COLO668 (cell line): Measurements from ENCODE around the gene ABHD14A.
A peak's percentile ranks its signal among the peaks of the same experiment; 100 is the strongest.

Experiments
- DNase-seq: peaks from one replicate; lab custom pipeline; 2025; ENCODE audit not compliant: unreplicated experiment; lab: John Stamatoyannopoulos, UW

Gene ABHD14A

DNA sequence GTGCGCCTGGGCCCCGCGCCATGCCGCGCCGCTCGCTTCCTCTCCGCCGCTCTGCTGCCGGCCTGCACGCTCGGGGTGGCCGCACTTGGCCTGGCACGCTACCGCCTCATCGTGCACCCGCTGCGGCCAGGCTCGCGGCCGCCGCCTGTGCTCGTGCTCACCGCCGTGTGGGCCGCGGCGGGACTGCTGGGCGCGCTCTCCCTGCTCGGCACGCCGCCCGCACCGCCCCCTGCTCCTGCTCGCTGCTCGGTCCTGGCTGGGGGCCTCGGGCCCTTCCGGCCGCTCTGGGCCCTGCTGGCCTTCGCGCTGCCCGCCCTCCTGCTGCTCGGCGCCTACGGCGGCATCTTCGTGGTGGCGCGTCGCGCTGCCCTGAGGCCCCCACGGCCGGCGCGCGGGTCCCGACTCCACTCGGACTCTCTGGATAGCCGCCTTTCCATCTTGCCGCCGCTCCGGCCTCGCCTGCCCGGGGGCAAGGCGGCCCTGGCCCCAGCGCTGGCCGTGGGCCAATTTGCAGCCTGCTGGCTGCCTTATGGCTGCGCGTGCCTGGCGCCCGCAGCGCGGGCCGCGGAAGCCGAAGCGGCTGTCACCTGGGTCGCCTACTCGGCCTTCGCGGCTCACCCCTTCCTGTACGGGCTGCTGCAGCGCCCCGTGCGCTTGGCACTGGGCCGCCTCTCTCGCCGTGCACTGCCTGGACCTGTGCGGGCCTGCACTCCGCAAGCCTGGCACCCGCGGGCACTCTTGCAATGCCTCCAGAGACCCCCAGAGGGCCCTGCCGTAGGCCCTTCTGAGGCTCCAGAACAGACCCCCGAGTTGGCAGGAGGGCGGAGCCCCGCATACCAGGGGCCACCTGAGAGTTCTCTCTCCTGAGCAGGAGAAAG, 18.7 kb upstream of the ABHD14A start:
- no peak for DNase-seq

- no peak for DNase-seq
Observed at GRCh38 chr3:51957520-51958205, 17.2 kb upstream of the ABHD14A start.

GRCh38 chr3:51958603-51959521, 16.0 kb upstream of the ABHD14A start:
- DNase-seq, result no peak

GRCh38 chr3:51959651-51960050, 15.2 kb upstream of the ABHD14A start:
- no peak for DNase-seq

- DNase-seq, result no peak
Observed at GRCh38 chr3:51960386-51960785, 14.5 kb upstream of the ABHD14A start.

DNA sequence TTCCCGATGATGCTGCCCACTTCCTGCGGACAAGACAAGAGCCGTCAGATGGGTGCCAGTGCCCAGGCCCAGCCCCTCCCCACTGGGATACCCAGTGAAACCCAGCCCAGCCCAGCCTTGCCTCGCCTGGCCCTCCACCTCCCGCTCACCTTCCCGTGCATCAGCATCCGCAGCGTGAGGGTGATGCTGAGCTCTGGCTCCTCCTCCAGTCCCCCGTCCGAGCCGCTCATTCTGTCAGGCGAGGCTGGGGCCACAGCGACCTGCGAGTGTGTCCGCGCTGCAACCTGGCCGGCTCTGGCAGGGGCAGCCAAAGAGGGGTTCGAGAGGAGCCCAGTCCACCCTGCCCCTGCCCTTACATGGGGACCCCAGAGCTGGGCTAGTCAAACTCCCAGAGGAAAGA, 13.9 kb upstream of the ABHD14A start:
- no peak for DNase-seq

DNA sequence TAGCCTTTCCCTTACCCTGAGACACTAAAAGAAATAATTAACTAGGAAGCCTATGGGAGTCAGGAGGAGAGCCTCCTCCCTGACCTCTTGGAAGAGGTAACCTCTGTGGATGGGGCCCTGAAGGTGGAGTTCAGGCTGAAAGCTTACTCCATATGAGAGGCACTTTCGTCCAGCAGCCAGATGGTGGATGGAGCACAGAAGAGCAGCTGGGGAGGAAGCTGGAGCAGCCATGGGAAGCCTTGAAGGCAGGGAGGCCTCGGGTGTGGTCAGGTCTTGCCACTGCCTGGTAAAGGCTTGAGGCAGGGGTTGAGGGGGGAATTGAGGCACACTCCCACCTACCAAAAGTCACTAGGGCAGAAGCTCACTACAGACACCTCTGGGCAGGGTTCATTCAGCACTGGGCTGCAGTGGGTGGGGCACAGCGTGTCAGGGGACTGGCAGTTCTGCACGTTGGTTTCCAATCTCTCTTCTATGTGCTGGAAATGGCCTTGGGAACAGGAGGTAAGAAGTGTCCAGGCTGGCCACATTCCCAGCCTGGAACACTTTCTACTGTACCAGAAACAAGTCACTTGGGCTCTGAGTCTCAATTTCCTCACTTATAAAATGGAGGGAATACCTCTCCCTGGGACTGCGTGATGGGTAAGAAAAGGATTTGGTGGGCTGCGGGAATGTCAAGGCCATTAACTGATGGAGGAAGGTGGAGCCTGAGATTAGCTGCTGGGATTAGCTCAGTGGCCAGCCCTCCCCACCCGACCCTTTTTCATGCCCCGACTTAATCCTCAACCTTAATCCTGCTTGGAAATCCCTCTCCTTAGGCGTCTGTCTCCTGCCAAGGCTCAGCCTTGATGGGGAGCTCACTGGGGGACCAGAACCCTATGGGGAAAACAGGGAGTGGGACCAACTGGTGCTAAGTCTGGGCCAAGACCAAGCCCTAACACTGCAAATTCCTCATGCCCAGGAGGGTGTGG, 13.0 kb upstream of the ABHD14A start:
- no peak for DNase-seq

- no peak for DNase-seq
Observed at GRCh38 chr3:51962854-51963530, 11.9 kb upstream of the ABHD14A start.

DNA sequence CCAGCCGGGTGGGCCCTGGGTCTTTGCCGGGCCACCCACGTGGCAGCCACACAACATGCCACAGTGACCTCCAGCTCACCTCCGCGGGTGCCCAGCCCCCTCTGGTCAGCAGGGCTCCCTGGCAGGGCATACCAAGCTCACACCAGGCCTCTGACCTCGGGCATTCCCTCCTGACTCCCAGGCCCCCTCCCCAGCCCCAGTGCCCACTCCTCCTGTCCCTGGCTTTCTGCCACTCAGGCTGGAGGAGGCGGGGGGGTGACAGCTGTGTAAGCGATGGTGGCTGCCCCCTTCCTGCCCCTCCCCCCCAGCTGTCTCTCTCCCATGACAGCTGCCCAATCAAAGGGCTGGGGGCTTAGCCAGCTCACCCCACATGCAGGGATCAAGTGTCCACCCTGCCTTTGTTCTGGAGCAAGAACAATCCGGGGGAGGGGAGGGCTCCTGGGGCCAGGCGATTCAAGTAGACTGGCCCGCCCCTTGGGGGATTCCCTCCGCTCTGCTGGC, 10.9 kb upstream of the ABHD14A start:
- DNase-seq, result peak; percentile 70

DNA sequence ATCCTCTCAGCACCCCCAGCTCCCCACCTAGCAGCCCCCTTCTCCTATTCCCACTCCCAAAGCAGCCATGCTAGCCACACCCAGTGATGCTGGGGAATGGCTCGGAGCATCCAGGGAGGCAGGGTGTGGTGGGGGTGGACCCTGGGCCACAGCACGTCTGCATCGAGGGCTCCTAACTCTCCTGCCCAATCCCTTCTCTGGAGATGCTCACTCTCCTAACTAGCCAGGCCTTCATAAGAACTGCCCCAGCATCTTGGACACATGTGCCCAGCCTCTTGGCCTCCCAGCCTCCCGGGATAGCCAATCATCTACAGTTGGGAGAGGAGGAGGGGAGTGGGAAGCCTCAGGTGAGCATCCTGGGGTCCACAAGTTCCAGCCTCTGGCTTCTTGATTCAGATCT, 10.3 kb upstream of the ABHD14A start:
- no peak for DNase-seq

GRCh38 chr3:51966016-51966415, 8.8 kb upstream of the ABHD14A start:
- DNase-seq, result no peak

GRCh38 chr3:51966486-51966885, 8.4 kb upstream of the ABHD14A start:
- DNase-seq, result peak; percentile 18

GRCh38 chr3:51966922-51967383, 7.9 kb upstream of the ABHD14A start:
- DNase-seq, result peak; percentile 30

DNA sequence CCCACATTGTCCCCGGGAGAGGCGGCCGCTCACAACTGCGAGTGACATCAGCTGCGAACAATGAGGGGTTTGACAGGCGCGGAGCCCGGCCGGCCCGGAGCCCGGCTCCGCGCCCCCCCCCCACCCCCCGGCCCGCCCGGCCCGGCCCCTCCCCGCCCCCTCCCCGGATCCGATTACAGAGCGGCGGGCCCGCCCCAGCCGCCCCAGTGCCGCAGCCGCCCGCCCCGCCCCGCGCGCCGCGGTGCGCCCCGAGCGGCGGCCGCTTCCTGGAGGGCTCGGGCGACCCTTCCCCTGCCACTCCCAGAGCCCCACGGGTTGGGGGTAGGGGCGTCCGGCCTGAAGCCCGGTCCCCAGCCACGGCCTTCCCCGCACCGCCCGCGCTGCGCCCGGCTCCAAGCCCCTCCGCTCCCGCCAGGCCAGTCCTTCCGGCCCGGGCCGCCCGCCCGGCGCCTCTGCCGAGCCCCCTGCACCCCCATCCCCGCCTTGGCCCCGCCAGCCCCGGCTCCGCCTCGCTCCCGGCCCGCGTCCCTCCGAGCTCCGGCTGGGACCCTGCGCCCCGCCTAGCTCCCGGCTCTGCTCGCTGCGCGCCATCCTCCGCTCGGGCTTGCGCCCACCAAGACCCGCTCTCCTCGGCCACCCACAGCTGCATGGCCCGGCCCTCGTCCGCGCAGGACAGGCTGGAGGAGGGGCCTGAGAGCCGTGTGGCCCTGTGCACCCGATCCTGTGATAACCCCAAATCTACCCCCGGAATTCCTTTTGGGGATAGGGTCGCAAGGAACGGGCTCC, 7.3 kb upstream of the ABHD14A start, which contains the start of gene PCBP4:
Gene PCBP4, minus strand, starts transcription at position 71 of the 786 bp plus-strand sequence. CDS start 6,214 bp downstream, outside the sequence.
- peak; percentile 70 for DNase-seq

GRCh38 chr3:51968170-51968775, 6.6 kb upstream of the ABHD14A start:
- peak; percentile 75 for DNase-seq

- DNase-seq, result peak; percentile 35
Observed at GRCh38 chr3:51968883-51969678, 5.8 kb upstream of the ABHD14A start.

DNA sequence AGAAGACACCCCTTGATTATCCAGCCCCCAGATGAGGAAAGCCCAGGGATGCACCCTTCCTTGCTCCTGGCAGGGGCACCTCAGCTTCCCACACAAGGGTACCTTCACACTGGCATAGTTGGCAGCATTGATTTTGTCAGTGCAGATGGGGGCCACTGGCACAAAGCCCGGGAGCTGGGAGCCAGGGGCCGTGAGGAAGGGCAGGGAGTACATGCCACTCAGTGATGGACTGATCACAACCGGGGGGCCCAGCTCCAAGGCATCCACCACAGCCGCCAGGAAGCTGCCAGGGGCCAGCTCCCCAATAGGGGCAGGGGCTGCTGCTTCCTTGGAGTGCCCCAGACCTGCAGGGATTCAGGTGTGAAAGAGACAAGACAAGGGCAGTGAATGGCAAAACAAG, 5.0 kb upstream of the ABHD14A start:
- no peak for DNase-seq
